DMS 273 (cell line): ENCODE results near the gene HYAL4.
"Not testable (repeated sequence)": the region's sequence is repeated elsewhere in the genome, so short reads cannot be mapped to it uniquely, and the experiment has no call there.

ENCODE experiments used
- DNase-seq: peaks from one replicate; lab custom pipeline; 2025; ENCODE audit not compliant: unreplicated experiment; lab: John Stamatoyannopoulos, UW

The HYAL4 gene

DNA sequence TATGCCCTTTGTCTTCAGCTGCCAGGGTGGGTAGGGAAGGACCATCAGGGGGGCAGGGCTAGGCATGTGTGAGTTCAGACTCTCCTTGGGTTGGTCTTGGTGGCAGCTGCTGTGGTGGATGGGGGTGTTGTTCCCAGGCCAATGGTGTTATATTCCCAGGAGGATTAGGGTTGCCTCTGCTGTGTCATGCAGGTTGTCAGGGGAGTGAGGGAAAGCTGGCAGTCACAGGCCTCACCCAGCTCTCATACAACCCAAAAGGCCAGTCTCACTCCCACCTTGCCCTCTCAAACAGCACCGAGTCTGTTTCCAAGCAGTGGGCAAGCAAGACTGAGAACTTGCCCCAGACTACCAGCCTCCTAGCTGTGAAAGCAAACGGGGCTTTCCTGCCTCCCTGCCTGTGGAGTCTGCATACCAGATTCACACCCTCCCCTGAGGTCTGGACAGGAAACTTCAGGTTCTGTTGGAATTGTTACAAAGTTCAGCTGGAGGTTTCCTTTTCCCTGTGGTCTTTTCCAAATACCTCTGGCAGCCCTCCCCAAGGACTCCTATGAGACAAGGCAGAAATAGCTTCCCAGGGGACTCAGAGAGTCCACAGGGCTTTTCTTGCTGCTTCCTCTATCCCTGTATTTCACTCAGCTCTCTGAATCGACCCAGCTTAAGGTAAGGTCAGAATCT is 1.4 kb downstream of the HYAL4 start:
- DNase-seq, result no peak

- no peak for DNase-seq
Measured at GRCh38 chr7:123847868-123848267, 2.9 kb downstream of the HYAL4 start.

DNA sequence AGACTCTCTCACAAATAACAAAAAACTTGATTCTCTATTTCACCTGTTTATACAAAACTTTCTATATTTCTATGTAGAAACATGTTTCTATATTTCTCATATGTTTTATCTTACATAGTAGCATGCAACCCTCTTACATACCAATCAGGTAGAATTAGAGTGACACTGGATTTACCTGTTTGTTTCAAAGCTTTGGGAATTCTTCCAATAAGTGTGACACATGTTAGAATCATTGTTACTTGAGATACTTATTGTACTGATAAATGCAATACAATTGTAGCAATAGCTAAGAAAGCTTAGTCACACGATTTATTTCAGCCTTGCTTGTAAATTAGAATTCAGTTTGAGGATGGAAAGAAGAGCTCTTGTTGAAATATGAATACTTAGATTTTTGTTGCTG is 4.9 kb downstream of the HYAL4 start:
- no peak for DNase-seq

- not testable (repeated sequence) for DNase-seq
Measured at GRCh38 chr7:123851404-123851803, 6.4 kb downstream of the HYAL4 start.

- DNase-seq, result not testable (repeated sequence)
Measured at GRCh38 chr7:123854291-123854690, 9.3 kb downstream of the HYAL4 start.

DNA sequence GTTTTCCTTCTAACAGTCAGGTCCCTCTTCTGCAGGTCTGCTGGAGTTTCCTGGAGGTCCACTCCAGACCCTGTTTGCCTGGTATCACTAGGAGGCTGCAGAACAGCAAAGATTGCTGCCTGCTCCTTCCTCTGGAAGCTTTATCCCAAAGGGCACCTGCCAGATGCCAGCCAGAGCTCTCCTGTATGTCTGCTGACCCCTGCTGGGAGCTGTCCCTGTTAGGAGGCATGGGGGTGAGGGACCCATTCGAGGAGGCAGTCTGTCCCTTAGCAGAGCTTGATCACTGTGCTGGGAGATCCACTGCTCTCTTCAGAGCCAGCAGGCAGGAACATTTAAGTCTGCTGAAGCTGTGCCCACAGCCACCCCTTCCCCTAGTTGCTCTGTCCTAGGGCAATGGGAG is 11.5 kb downstream of the HYAL4 start:
- DNase-seq, result not testable (repeated sequence)

- DNase-seq, result no peak
Measured at GRCh38 chr7:123860848-123861247, 15.9 kb downstream of the HYAL4 start.

DNA sequence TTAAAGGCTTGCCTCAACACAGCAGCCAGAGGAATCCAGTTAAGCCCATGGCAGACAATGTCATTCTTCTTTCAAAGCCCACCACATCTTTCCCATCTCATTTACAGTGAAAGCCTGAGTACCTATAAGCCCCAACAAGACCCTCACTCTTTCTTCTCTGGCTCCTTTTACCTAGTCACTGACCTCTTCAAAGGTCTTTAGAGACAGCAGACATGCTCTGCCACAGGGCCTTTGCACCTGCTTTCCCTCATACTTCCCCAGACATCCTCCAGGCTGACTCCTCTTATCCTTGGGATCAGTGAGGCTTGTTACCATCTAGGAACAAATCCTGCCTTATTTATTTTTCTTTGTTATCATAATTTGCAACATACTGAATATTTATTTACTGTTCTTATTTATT is 17.8 kb downstream of the HYAL4 start:
- no peak for DNase-seq

DNA sequence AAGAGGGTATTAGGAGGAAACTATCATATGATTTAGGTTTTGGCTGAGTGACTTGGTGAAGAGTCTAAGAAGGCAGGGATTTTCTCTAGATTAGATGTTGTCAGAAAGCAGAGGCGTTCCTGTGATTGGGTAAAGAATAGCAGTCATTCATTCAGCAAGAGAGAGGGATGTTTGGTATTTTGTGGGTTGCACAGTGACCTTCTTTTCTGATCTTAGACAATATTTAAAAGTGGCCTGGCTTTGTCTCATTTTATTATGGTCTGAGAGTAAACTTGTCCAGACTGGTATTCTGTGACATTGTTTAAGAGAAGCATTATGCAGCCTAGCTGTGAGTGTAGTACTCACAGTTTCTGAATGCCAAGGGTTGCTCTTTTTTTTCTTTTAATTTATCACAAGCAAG is 18.5 kb downstream of the HYAL4 start:
- no peak for DNase-seq

DNA sequence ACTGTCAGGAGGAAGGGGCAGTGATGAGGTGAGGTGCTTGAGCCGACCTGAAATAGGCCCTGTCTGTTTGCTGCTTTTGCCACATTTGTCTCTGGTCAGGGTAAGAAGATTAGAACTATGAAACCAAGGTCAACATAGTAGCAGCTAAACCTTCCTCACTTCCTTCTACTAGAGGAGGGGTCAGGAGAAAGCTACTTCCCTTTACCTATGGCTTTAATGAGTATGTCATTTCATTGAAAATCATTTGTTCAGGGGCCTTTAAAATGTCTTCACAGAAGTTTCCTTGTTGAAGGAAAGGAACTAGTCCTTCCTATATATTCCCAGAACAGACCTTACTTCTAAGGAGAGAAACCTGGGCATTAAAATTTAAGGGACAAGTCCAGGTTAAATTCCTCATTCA is 19.0 kb downstream of the HYAL4 start:
- no peak for DNase-seq

- no peak for DNase-seq
Measured at GRCh38 chr7:123864436-123864835, 19.5 kb downstream of the HYAL4 start.

DNA sequence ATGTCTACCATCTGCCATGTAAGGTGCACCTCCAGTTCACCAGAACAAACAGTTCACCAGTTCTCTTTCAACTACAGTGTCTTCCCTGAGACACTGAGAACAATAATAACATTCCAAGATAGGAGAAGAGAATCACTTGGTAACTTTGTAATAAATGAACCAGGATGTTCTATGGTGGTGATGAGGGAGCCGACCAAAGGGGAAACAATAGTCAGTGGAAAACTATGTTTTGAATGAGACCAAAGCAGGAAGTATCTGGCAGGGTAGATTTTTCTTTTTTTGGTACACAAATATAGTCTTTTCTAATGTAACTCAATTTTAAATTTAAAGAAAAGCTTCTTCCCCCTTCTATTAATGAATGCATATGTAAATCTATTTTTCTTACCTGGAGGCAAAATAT is 20.0 kb downstream of the HYAL4 start:
- no peak for DNase-seq

GRCh38 chr7:123865517-123866117 is 20.6 kb downstream of the HYAL4 start:
- peak; percentile 80 for DNase-seq

GRCh38 chr7:123867225-123867624 is 22.3 kb downstream of the HYAL4 start:
- no peak for DNase-seq

- DNase-seq, result peak; percentile 74
Measured at GRCh38 chr7:123871998-123872867, 27.3 kb downstream of the HYAL4 start.

GRCh38 chr7:123872908-123873307 is 27.9 kb downstream of the HYAL4 start:
- no peak for DNase-seq

GRCh38 chr7:123876557-123877256 is 31.7 kb downstream of the HYAL4 start:
- no peak for DNase-seq

DNA sequence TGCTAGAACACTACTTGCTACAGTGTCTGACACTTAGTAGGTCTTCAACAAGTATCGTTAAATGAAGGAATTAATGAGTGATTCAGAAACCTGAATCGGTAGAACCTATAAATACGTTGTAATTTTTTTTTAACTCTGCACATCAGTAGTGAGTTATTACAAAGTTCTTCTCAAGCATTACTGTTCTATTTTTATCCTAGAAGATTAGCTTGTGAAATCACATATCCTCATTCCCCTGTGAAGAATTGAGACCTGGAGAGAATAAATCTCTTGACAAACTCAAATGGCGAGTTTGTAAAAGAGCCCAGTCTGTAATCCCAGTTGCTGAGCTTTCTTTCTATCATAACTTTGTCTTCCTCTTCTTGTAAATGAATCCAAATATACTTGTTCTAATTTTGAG is 34.7 kb downstream of the HYAL4 start:
- DNase-seq, result no peak

DNA sequence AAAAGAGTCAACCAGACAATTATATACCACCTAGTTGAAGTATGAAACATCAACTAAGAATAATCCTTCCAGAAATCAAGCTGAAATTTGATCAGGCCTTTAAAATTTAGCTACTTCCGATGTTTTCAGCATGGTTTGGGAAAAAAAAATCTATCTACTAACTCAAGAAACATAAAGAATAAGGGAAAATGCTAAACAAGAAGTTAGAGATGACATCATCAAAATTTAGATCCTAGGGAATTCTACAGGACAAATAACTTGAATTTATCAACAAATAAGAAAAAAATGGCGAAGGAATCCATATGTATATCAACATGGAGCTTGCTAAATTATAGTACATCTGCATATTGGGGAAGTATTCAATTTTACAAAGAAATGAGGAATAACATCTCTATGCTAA is 36.3 kb downstream of the HYAL4 start:
- DNase-seq, result no peak

GRCh38 chr7:123883154-123883553 is 38.2 kb downstream of the HYAL4 start:
- DNase-seq, result no peak

- no peak for DNase-seq
Measured at GRCh38 chr7:123888192-123888591, 43.2 kb downstream of the HYAL4 start.
